HepG2 (cell line): ENCODE data around the gene ZNF814. TPM values are rescaled to one million over a fixed set of nuclear protein-coding genes. Genes with fewer than 3 reads are reported as not detected.
"Not testable (repeated sequence)": the region's sequence is repeated elsewhere in the genome, so short reads cannot be mapped to it uniquely, and the experiment has no call there.

Source experiments
- ATAC-seq: fragments of 200-7000 bp; cut with Tn5 transposase; 3 replicates; pipeline ENCODE4 v1.9.1; 2020; ENCODE audit warnings: mild to moderate bottlenecking, moderate library complexity
- BruUV-seq: library from RNA; stranded (reverse); fragments of 400-500 nt; replicated peaks from 2 replicates; lab custom pipeline; 2021; lab: Mats Ljungman, UMichigan
- CTCF ChIA-PET: fragments of 300-600 bp; formaldehyde crosslinking; extraction: SDS; loops from one replicate; lab custom pipeline; 2021; ENCODE audit warnings: low total read pairs, inconsistent platforms, low intra/inter-chr PET ratio; lab: Yijun Ruan, JAX
- POLR2A ChIA-PET: fragments of 350-600 bp; sonication (Branson Sonifier 250); formaldehyde crosslinking; loops from one replicate; lab custom pipeline; 2020; ENCODE audit warnings: antibody characterized with exemption, inconsistent platforms; lab: Yijun Ruan, JAX
- DNase-seq: peaks from one replicate; pipeline ENCODE4 v3.0.0-alpha.2; 2015; ENCODE audit warnings: low spot score
- FAIRE-seq: peaks from 3 replicates; lab custom pipeline; 2011; peaks lifted over from hg19 to GRCh38; lab: Jason Lieb, UNC
- H2AFZ ChIP-seq: one replicate; pipeline ENCODE4 v1.6.1; 2011; ENCODE audit warnings: low read length, inconsistent platforms
- H3K27ac ChIP-seq: fragments of 300-600 bp; 3 replicates; pipeline ENCODE4 v1.8.0; 2011; ENCODE audit warnings: mixed run types, mild to moderate bottlenecking, mixed read lengths, low read length, inconsistent platforms; ENCODE audit not compliant: insufficient read depth; ENCODE audit errors: extremely low read length
- H3K27me3 ChIP-seq, 2 experiments: fragments of 200-600 bp in 1 of 2; 2 replicates in 1 of 2; 3 replicates in 1 of 2; pipeline versions ENCODE4 v1.6.0 to v1.8.0; 2011; ENCODE audit warnings: low read length in 2 of 2, mild to moderate bottlenecking in 2 of 2, moderate library complexity in 2 of 2, inconsistent platforms in 1 of 2; ENCODE audit not compliant: insufficient read depth in 2 of 2, control insufficient read depth in 1 of 2
- H3K36me3 ChIP-seq, 2 experiments: fragments of 200-600 bp in 1 of 2; replicated peaks in 1 of 2; 2 replicates in 1 of 2; 3 replicates in 1 of 2; pipeline versions ENCODE4 v1.5.1 to v1.8.0; 2011; ENCODE audit warnings: low read length in 2 of 2, inconsistent platforms in 1 of 2; ENCODE audit not compliant: insufficient read depth in 2 of 2, control insufficient read depth in 1 of 2
- H3K4me1 ChIP-seq: 2 replicates; pipeline ENCODE4 v1.5.1; 2012; ENCODE audit warnings: low read length, inconsistent platforms; ENCODE audit not compliant: insufficient read depth
- H3K4me2 ChIP-seq: 2 replicates; pipeline ENCODE4 v1.6.0; 2011; ENCODE audit warnings: low read depth, low read length, inconsistent platforms
- H3K4me3 ChIP-seq, 3 experiments: fragments of 200-600 bp in 1 of 3; sonication (generic), shearing (Covaris generic) in 1 of 3; replicated peaks in 1 of 3; 2 replicates each; pipeline ENCODE4 v1.5.1; 2011 to 2016; ENCODE audit warnings: low read length in 3 of 3, inconsistent platforms in 2 of 3, low read depth in 2 of 3, mild to moderate bottlenecking in 2 of 3, control low read depth in 1 of 3, mixed read lengths in 1 of 3; ENCODE audit not compliant: insufficient read depth in 1 of 3
- H3K79me2 ChIP-seq: one replicate; pipeline ENCODE4 v1.6.1; 2011; ENCODE audit warnings: low read length, inconsistent platforms; ENCODE audit not compliant: insufficient read depth
- H3K9ac ChIP-seq: 2 replicates; pipeline ENCODE4 v1.6.0; 2011; ENCODE audit warnings: mild to moderate bottlenecking, low read depth, low read length, inconsistent platforms; ENCODE audit not compliant: insufficient read depth
- H3K9me3 ChIP-seq: 2 replicates; pipeline ENCODE4 v1.5.1; 2012; ENCODE audit warnings: mild to moderate bottlenecking, low read length
- H4K20me1 ChIP-seq: 2 replicates; pipeline ENCODE4 v1.6.0; 2011; ENCODE audit warnings: inconsistent platforms, mild to moderate bottlenecking, low read length, moderate library complexity; ENCODE audit not compliant: insufficient read depth
- ATF1 ChIP-seq: IDR thresholded peaks from 2 replicates; pipeline ENCODE4 v1.6.1; 2016; ENCODE audit warnings: mild to moderate bottlenecking, control low read depth
- IRF9 ChIP-seq: sonication (generic); formaldehyde crosslinking; IDR thresholded peaks from 2 replicates; pipeline ENCODE4 v1.8.0; 2022; ENCODE audit warnings: missing genetic modification reagents, mild to moderate bottlenecking, borderline replicate concordance
- KDM2A ChIP-seq: sonication (generic); formaldehyde crosslinking; IDR thresholded peaks from 2 replicates; pipeline ENCODE4 v1.4.0; 2020; ENCODE audit warnings: low read depth, missing genetic modification reagents, borderline replicate concordance
- MXD4 ChIP-seq: IDR thresholded peaks from 2 replicates; pipeline ENCODE4 v1.6.1; 2016; ENCODE audit warnings: mild to moderate bottlenecking, missing biosample characterization, missing genetic modification reagents
- MYC ChIP-seq: sonication (generic); formaldehyde crosslinking; IDR thresholded peaks from 2 replicates; pipeline ENCODE4 v1.9.0; 2021; ENCODE audit warnings: missing genetic modification reagents, borderline replicate concordance
- PHF21A ChIP-seq: sonication (generic); formaldehyde crosslinking; IDR thresholded peaks from 2 replicates; pipeline ENCODE4 v1.5.0; 2020; ENCODE audit warnings: mild to moderate bottlenecking, missing genetic modification reagents
- STAT5B ChIP-seq: sonication (generic); formaldehyde crosslinking; IDR thresholded peaks from 2 replicates; pipeline ENCODE4 v1.4.0; 2020; ENCODE audit warnings: missing genetic modification reagents
- U2AF2 ChIP-seq: fragments of 200-400 bp; formaldehyde crosslinking; IDR thresholded peaks from 2 replicates; pipeline ENCODE4 v1.6.1; 2017; ENCODE audit warnings: low read depth, mild to moderate bottlenecking, low read length
- YEATS4 ChIP-seq: sonication (generic); formaldehyde crosslinking; IDR thresholded peaks from 2 replicates; pipeline ENCODE4 v1.4.0; 2020; ENCODE audit warnings: missing genetic modification reagents, borderline replicate concordance
- ZNF292 ChIP-seq: sonication (generic); formaldehyde crosslinking; IDR thresholded peaks from 2 replicates; pipeline ENCODE4 v1.8.1; 2022; ENCODE audit warnings: mild to moderate bottlenecking, low read depth, missing genetic modification reagents, borderline replicate concordance
- ZNF296 ChIP-seq: sonication (generic); formaldehyde crosslinking; conservative IDR thresholded peaks from 2 replicates; pipeline ENCODE4 v1.5.0; 2020; ENCODE audit warnings: mild to moderate bottlenecking, missing genetic modification reagents
- ZNF589 ChIP-seq: sonication (generic); formaldehyde crosslinking; conservative IDR thresholded peaks from 2 replicates; pipeline ENCODE4 v1.8.0; 2022; ENCODE audit warnings: mild to moderate bottlenecking, moderate library complexity, missing genetic modification reagents
- ZNF720 ChIP-seq: sonication (generic); formaldehyde crosslinking; IDR thresholded peaks from 2 replicates; pipeline ENCODE4 v1.4.0; 2020; ENCODE audit warnings: missing genetic modification reagents
- WGBS: methylation state at CpG from one replicate; pipeline ENCODE4 v1.1.6; 2017; ENCODE audit warnings: low lambda C conversion rate; 5-methylcytosine and 5-hydroxymethylcytosine counted together
- in situ Hi-C: cut with HindIII; loops from 2 replicates; pipeline ENCODE4 v1.10.0; 2017; ENCODE audit warnings: low pct_unique_long_range_greater_than_20kb; ENCODE audit not compliant: extremely low pct_ligation_motif_present
- intact Hi-C: fragments of 100-400 bp; cut with micrococcal nuclease; formaldehyde crosslinking; loops from one replicate; pipeline ENCODE4 v1.10.0; 2022; ENCODE audit not compliant: unreplicated experiment
- polyA plus RNA-seq, 8 experiments: library from polyadenylated mRNA; depleted of rRNA in 3 of 8; stranded (reverse) in 7 of 8; unstranded in 1 of 8; fragments of >200 nt; fragmentation: Illumina TruSeq in 4 of 8; extraction: Trizol in 4 of 8; gene quantifications; 2 replicates each; pipeline versions ENCODE4 v1.2.1 to v1.2.3, GENCODE V29; 2011 to 2016; ENCODE audit warnings: low read depth in 4 of 8, missing spikeins in 1 of 8, mixed read lengths in 1 of 8; ENCODE audit not compliant: insufficient read depth in 1 of 8
- total RNA-seq, 5 experiments: library from RNA; depleted of rRNA; stranded (reverse); fragments of >200 nt; fragmentation: Illumina TruSeq; extraction: Trizol; gene quantifications; 2 replicates each; pipeline ENCODE4 v1.2.3, GENCODE V29; 2016; ENCODE audit warnings: low read depth in 1 of 5
- TF ChIP-seq, protein P1 (sequence below): sonication (generic); formaldehyde crosslinking; IDR thresholded peaks from 2 replicates; pipeline ENCODE4 v1.5.0; 2020; ENCODE audit warnings: mild to moderate bottlenecking, missing genetic modification reagents

The ZNF814 gene
- total and polyA plus RNA-seq, 2 of the 13 experiments (the other 11 are each of a cell fraction or from before 2014, with no cell fraction given) = 2.5 to 3.4 TPM

DNA sequence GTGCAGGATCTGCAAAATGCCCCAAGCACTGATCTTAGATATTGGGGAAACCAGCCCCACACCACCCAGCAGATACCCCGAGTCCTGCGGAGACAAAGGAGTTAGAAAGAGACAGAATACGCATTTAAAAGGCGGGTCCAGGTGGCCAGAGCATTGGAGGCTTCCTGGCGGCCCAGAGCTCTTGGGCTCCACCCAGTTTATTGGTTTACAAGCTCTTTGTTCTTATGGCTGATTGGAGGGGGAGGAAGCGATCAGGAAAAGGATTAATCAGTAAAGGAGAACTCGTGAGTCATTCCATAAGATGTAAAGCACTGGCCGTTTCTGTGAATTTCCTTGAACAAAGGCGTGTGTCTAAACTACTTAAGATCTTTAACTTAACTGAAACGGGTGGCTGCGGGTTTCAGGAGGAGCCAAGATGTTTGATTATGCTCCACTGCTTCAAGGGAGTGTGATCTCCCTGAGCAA is 38.3 kb downstream of the ZNF814 start (continued):
- TF ChIP-seq, protein P1, sequence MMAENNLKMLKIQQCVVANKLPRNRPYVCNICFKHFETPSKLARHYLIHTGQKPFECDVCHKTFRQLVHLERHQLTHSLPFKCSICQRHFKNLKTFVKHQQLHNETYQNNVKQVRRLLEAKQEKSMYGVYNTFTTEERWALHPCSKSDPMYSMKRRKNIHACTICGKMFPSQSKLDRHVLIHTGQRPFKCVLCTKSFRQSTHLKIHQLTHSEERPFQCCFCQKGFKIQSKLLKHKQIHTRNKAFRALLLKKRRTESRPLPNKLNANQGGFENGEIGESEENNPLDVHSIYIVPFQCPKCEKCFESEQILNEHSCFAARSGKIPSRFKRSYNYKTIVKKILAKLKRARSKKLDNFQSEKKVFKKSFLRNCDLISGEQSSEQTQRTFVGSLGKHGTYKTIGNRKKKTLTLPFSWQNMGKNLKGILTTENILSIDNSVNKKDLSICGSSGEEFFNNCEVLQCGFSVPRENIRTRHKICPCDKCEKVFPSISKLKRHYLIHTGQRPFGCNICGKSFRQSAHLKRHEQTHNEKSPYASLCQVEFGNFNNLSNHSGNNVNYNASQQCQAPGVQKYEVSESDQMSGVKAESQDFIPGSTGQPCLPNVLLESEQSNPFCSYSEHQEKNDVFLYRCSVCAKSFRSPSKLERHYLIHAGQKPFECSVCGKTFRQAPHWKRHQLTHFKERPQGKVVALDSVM (CRISPR knock-in tag) = no peak
- no peak for TF ChIP-seq ZNF720
- no peak for TF ChIP-seq ZNF296 (CRISPR knock-in tag)
- TF ChIP-seq U2AF2 = no peak
- TF ChIP-seq STAT5B (CRISPR knock-in tag) = no peak

- H3K9me3 ChIP-seq, intact Hi-C loops, H3K27me3 ChIP-seq, CTCF ChIA-PET, in situ Hi-C loops, H4K20me1 ChIP-seq, H2AFZ ChIP-seq: not testable (repeated sequence)
- DNase-seq (peak; percentile 84), FAIRE-seq (peak; percentile 98), ATAC-seq (peak; percentile 98)
- H3K36me3 ChIP-seq = peaks cover 0 to 18% of the 10 kb centered on the region in 2 experiments; a peak in 4 of 5 replicates
- H3K79me2 ChIP-seq = peaks cover 32% of the 10 kb centered on the region
- WGBS = 0% methylated on average over 6 of the region's 42 CpGs
- H3K4me1 ChIP-seq = peaks cover 16% of the 10 kb centered on the region
- peak within 1 kb of the TSS; percentile 76 for H3K4me2 ChIP-seq
- peak within 1 kb of the TSS; percentile 68 for H3K27ac ChIP-seq
- H3K9ac ChIP-seq = peak within 1 kb of the TSS; percentile 91
- POLR2A ChIA-PET = interaction anchor here (0.7 to 1.9 kb wide), 3 partner anchors 31 to 168 kb away, joined by 3 to 9 read pairs (median 5); partner anchors contain the start of genes ZNF551 and ZNF552
- TSS peak; percentile 70 for BruUV-seq
- peak within 1 kb of the TSS; percentile 76 to 91 (median 89) for H3K4me3 ChIP-seq
- TF ChIP-seq PHF21A (CRISPR knock-in tag) = peak; percentile 45; the same call in 1 of the 2 replicates
- TF ChIP-seq MYC (CRISPR knock-in tag) = peak; percentile 51; the same call in 1 of the 2 replicates
- TF ChIP-seq MXD4 (CRISPR knock-in tag) = 0 out of 2 replicates have a peak, but pooled peaks have one; percentile 27
- 0 out of 2 replicates have a peak, but pooled peaks have one; percentile 13 for TF ChIP-seq ZNF292 (CRISPR knock-in tag)
- 0 out of 2 replicates have a peak, but pooled peaks have one; percentile 59 for TF ChIP-seq ZNF589 (CRISPR knock-in tag)
- peak; percentile 94 for TF ChIP-seq KDM2A (CRISPR knock-in tag)
- peak; percentile 67 for TF ChIP-seq ATF1
- 0 out of 2 replicates have a peak, but pooled peaks have one; percentile 30 for TF ChIP-seq IRF9 (CRISPR knock-in tag)
- TF ChIP-seq YEATS4 (CRISPR knock-in tag) = peak; percentile 45
Measured at GRCh38 chr19:57849666-57850473, 39.0 kb downstream of the ZNF814 start, which contains the start of gene ZNF587. TSS of gene ZNF587 (plus strand) at chr19:57849859. CDS start at chr19:57850039, 180 bp downstream.
